ENCODE measurements around the gene GCGR.

GRCh38 chr17:81829858-81830257, 25.9 kb downstream of the GCGR start:
- TF ChIP-seq EZH2 (IDR thresholded peaks at IDR 0.05) = no peak
- no peak for TF ChIP-seq CTCF (IDR thresholded peaks at IDR 0.05)
